ENCODE data around the gene ARL5A.

DNA sequence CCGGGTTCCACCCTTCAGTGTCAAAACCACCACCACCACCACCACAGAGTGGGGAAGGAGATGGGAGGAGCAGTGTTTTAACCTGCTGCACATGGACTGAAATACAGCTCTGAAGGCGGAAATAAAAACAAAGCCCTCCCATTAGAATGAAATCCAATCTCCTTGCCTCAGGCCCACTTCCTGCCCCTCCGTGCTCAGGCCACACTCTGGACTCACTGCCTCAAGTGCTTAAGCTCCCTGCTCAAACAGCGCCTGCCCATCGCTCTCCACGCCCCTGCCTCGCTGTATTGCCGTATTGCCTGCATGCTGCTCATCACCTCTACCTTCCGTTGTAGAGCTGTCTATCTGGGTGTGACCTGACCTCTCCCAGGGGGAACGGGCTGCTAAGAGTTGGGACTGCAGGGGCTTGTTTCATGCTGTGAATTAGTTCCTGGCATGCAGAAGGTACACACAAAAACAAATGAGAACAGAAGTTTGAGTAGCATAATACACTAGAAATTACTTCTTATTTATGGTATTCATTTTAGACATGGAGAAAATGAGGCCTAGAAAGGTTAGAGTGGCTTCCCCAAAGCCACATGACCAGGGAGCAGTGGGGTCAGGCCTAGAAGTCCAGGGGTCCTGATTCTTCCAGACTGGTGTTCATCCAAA is 62.3 kb downstream of the ARL5A start:
- TF ChIP-seq, protein P1, sequence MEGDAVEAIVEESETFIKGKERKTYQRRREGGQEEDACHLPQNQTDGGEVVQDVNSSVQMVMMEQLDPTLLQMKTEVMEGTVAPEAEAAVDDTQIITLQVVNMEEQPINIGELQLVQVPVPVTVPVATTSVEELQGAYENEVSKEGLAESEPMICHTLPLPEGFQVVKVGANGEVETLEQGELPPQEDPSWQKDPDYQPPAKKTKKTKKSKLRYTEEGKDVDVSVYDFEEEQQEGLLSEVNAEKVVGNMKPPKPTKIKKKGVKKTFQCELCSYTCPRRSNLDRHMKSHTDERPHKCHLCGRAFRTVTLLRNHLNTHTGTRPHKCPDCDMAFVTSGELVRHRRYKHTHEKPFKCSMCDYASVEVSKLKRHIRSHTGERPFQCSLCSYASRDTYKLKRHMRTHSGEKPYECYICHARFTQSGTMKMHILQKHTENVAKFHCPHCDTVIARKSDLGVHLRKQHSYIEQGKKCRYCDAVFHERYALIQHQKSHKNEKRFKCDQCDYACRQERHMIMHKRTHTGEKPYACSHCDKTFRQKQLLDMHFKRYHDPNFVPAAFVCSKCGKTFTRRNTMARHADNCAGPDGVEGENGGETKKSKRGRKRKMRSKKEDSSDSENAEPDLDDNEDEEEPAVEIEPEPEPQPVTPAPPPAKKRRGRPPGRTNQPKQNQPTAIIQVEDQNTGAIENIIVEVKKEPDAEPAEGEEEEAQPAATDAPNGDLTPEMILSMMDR (IDR thresholded peaks at IDR 0.05) = no peak
- no peak for TF ChIP-seq POLR2A (IDR thresholded peaks at IDR 0.05)
- no peak for TF ChIP-seq POLR2AphosphoS5 (IDR thresholded peaks at IDR 0.05)
- TF ChIP-seq EP300 (IDR thresholded peaks at IDR 0.05) = no peak

Data from stomach (tissue), 4 donors.